GM19035 (cell line): Measurements from ENCODE around the gene ROMO1.
"Not testable (repeated sequence)": the region's sequence is repeated elsewhere in the genome, so short reads cannot be mapped to it uniquely, and the experiment has no call there.

Experiments
- ATAC-seq: cut with Tn5 transposase; IDR thresholded peaks from one replicate; pipeline ENCODE4 v1.9.1; 2021; ENCODE audit not compliant: unreplicated experiment

ROMO1 gene

GRCh38 chr20:35729836-35730582 is 30.8 kb downstream of the ROMO1 start:
- no peak for ATAC-seq

DNA sequence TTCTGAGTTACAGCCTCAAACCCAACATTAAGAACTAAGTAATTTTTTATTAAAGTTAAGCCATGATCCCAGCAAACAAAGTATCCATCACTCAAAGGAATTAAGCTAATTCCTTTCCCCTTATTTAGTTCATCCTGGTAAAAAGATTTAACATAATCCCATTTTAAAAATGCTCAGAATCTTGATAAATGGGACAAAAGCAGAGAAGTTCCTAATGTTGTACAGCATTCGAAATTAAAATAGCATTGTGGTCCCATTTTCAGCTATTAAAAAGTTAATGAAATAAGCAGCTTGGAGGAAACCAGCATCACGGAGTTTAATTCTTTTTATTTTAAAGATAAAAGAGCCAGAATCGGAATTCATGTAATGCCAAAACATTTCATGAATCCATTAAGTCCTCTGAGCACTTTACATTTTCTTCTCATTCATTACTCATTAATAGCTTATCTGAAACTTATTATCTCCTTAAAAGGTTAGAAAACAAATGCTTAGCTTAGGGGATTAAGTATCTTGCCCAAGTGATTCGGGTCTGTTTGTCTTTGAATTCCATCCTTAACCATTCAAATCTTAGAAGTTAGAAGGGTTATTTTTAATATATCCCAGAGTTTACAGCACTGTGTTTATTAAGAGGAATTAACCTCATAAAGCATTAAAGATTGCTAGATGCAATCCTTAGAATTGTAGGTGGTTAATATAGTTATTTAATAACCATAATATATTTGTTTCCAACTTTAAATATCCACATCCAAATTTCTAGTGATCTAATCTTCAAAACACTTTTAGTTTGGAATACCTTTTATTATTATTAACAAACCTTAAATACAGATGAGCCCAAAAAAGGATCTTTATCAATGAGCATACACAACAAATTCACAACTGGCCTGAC is 31.6 kb downstream of the ROMO1 start:
- no peak for ATAC-seq

DNA sequence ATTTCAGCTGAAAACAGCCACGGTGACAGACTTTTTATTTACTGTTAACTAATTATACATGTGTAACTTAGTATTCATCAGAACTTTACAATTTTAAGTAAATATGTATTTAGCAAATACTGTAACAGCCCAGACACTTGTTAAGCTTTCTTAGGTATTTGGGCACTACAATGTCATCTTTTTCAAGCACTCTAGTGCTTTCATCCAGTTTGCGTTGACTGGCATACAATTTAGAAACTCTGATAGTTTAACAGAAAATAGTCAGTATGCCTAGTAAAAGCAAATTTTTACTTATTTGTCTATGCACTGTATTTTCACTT is 32.2 kb downstream of the ROMO1 start:
- ATAC-seq, result no peak

DNA sequence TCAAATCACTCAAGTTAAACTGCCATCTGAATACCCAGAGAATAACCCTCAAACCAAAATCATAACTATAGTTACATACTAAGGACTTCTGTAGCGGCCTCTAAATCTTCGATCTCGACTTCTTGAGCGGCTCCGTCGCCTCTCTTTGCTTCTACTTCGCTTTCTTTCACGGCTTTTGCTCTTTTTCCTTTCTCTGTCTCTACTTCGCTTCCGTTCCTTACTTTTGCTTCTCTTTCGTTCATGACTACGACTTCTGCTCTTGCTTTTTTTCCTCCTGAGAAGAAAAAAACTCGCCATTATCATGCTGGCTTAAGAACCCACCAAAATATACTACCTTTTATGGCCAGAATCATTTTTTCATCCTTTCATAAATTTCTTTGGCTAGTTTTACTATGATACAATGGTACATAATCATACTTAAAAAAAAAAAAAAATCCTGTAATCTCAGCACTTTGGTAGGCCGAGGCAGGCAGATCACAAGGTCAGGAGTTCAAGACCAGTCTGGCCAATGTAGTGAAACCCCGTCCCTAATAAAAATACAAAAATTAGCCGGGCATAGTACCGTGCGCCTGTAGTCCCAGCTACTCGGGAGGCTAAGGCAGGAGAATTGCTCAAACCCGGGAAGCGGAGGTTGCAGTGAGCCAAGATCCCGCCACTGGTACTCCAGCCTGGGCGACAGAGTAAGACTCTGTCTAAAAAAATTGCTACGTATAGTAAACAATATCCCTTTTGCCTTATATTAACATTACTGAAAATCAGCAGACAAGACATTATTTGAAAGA is 32.8 kb downstream of the ROMO1 start:
- ATAC-seq, result no peak

DNA sequence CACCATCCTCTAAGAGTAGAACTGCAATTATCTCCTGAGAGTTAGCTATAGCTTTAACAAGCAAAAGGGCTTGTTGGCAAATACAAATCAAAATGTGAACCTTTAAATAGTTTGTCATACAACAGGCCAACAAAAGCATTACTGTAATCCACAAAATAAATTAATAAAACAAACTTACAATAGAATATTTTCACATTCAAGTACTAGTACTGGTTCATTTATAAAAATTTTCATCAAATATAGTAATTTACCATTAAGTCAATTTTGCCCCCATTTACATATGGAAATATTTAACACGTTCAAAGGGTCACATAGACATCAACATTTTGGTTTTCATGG is 33.4 kb downstream of the ROMO1 start:
- ATAC-seq, result no peak

GRCh38 chr20:35734374-35734773 is 35.2 kb downstream of the ROMO1 start:
- no peak for ATAC-seq

- ATAC-seq, result no peak
Measured at GRCh38 chr20:35734777-35735649, 35.8 kb downstream of the ROMO1 start.

GRCh38 chr20:35735826-35736470 is 36.7 kb downstream of the ROMO1 start:
- ATAC-seq, result no peak

DNA sequence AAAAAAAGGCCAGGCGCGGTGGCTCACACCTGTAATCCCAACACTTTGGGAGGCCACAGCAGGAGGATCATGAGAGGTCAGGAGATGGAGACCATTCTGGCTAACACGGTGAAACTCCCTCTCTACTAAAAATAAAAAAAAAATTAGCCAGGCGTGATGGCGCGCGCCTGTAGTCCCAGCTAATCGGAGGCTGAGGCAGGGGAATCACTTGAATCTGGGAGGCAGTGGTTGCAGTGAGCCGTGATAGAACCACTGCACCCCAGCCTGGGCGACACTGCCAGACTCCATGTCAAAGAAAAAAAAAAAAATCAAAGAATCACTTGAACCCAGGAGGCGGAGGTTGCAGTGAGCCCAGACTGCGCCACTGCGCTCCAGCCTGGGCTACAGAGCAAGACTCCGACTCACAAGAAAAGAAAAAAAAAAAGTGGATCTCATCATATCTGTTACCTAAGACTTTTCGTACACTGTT is 38.7 kb downstream of the ROMO1 start:
- no peak for ATAC-seq

DNA sequence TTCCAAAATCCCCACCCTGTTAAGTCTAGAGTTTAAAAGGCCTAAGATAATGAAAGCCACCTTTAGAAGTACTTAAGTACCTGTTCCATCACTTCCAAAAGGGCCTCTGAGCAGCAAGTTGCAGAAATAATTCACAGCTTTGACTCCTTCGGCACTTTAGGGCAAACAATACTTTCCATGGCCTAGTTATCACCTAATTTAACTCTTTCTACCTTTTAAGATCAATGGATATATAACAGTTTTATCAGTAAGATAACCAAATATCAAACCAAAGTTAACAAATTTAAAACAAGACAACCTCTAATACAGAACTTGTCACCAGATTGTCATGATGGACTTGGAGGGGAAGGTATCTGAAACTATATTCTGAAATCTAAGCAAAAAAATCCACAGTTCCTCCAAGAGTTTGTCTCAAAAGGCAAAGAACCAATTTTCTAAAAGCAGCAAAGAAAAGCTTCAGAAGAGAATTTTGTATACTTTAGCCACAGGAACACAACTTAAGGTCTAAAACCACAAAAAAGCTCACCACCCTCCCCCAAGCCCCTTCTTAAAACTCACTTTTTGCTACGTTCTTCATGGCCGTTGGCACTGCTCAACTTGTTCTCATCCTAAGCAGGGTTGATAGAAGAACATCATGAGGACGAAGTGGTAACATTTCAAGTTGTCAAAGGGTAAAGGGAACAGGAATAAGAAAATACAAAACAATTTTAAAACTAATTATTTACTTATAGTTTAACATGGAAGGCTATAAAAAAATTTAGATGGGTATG is 39.4 kb downstream of the ROMO1 start:
- no peak for ATAC-seq

GRCh38 chr20:35739294-35740163 is 40.3 kb downstream of the ROMO1 start:
- no peak for ATAC-seq

- peak; percentile 91 for ATAC-seq
Measured at GRCh38 chr20:35741892-35742740, 42.9 kb downstream of the ROMO1 start, which contains the start of gene RBM39. Gene RBM39, minus strand, starts transcription at chr20:35742260. Its CDS starts 1,386 bp downstream, at chr20:35740874.

- no peak for ATAC-seq
Measured at GRCh38 chr20:35742741-35743523, 43.7 kb downstream of the ROMO1 start.

DNA sequence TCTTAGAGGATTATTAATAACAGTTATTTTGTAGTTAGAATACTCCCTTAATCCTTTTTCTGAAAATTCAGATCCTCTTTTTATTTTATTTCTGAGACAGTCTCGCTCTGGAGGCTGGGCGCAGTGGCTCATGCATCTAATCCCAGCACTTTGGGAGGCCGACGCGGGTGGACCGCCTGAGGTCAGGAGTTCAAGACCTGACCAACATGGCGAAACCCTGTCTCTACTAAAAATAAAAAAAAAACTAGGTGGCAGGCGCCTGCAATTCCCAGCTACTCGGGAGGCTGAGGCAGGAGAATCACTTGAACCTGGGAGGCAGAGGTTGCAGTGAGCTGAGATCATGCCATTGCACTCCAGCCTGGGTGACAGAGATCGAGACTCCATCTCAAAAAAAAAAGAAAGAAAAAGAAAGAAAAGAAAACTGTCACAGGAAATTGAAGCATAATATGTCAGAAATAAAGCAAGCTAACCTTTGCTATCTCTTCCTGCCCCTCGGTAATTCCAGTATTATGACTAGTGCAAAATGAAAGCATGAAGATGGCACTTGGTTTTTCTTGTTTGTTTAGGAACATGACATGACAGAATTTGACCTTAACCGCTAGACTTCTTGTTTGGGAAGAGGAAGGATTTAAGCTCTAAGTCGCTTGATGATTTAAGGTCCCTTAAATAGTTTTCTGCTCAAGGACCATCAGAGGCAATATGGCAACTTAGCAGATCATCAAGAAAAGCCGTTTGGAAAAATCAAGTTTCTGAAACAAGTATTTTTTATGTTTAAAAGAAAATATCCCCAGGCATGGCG is 44.7 kb downstream of the ROMO1 start:
- ATAC-seq, result no peak

GRCh38 chr20:35744492-35744841 is 45.3 kb downstream of the ROMO1 start:
- ATAC-seq, result not testable (repeated sequence)
